Activated T-helper 2 cell treated with anti-CD3 and anti-CD28 coated beads, Interferon-gamma antibody, Interleukin-2, Interleukin-4, amounts not matched to agents 10 μg/mL and 5 μg/mL and 100 μg/mL, durations not matched to agents 14 hours and 24 hours and 36 hours (primary cell): ENCODE data around the gene PPP1R9A. TPM values are rescaled to one million over a fixed set of nuclear protein-coding genes. Genes with fewer than 3 reads are reported as not detected.

ENCODE experiments used
- DNase-seq: peaks from one replicate; pipeline ENCODE4 v3.0.0; 2021; ENCODE audit warnings: low spot score
- H3K27ac Mint-ChIP-seq: one replicate; pipeline ENCODE4 v1.8.0; 2021; ENCODE audit warnings: mixed read lengths
- H3K27me3 Mint-ChIP-seq: one replicate; pipeline ENCODE4 v1.8.0; 2021; ENCODE audit warnings: low read depth, mixed read lengths
- H3K36me3 Mint-ChIP-seq: one replicate; pipeline ENCODE4 v1.8.0; 2021; ENCODE audit warnings: low read depth, mixed read lengths
- H3K4me1 Mint-ChIP-seq: one replicate; pipeline ENCODE4 v1.8.0; 2021; ENCODE audit warnings: low read depth, mixed read lengths
- H3K4me3 Mint-ChIP-seq: one replicate; pipeline ENCODE4 v1.8.0; 2021; ENCODE audit warnings: low read depth, mild to moderate bottlenecking, moderate library complexity, mixed read lengths
- H3K9me3 Mint-ChIP-seq: one replicate; pipeline ENCODE4 v1.8.0; 2021; ENCODE audit warnings: mixed read lengths
- intact Hi-C: fragments of 100-400 bp; cut with micrococcal nuclease; formaldehyde crosslinking; loops from one replicate; pipeline ENCODE4 v1.15.1; 2023
- total RNA-seq: library from RNA; stranded (reverse); gene quantifications from 2 replicates; pipeline ENCODE4 v1.2.3, GENCODE V29; 2022

PPP1R9A gene
- total RNA-seq, 1 donor from 2014 or later = not detected

DNA sequence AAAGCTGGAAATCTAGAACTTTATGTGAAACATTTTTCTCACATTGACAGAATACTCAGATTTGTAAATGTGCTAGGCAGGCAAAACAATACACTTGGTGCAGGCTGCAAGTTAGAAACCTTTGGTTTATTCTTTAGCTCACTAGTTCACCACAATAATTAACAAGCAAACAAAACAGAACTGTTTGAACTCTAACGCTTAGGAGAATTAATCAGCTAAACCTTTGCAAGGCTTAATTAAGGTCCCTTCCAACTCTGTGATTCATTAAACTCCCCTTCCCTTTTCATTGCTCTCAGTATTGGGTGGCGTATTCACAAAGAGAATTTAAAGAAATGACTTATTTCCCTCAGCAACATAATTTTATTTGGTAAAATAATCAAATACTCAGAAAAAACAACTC, 317.9 kb downstream of the PPP1R9A start:
- Mint-ChIP-seq H3K4me1 (no peaks in the 10 kb centered on the region), H3K27me3 (no peaks in the 10 kb centered on the region), H3K4me3 (no peak overlapping the region), H3K9me3 (no peaks in the 10 kb centered on the region), H3K36me3 (no peaks in the 10 kb centered on the region), H3K27ac (no peak overlapping the region)
- intact Hi-C loops = no loop called here
- no peak for DNase-seq

DNA sequence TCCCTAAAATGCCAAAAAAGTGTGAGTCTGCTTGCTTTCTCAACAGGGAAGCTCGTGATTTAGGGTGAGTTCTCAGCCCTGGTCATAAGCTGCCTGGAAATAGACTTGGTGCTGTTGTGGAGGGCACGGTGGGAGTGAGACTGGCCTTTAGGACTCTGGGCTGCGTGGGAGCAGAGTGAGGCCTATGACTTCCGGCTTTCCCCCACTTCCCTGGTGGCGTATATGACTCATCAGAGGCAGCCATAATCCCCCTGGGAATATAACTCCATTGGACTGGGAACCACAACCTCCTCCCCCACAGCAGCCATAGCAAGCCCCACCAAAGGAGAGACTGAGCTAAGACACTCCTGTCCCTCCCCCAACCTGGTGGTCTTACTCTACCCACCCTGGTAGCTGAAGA, 321.9 kb downstream of the PPP1R9A start:
- Mint-ChIP-seq H3K36me3 (no peaks in the 10 kb centered on the region), H3K27me3 (no peaks in the 10 kb centered on the region), H3K9me3 (no peaks in the 10 kb centered on the region), H3K4me3 (no peak overlapping the region), H3K27ac (no peak overlapping the region), H3K4me1 (no peaks in the 10 kb centered on the region)
- intact Hi-C loops = no loop called here
- DNase-seq = no peak

DNA sequence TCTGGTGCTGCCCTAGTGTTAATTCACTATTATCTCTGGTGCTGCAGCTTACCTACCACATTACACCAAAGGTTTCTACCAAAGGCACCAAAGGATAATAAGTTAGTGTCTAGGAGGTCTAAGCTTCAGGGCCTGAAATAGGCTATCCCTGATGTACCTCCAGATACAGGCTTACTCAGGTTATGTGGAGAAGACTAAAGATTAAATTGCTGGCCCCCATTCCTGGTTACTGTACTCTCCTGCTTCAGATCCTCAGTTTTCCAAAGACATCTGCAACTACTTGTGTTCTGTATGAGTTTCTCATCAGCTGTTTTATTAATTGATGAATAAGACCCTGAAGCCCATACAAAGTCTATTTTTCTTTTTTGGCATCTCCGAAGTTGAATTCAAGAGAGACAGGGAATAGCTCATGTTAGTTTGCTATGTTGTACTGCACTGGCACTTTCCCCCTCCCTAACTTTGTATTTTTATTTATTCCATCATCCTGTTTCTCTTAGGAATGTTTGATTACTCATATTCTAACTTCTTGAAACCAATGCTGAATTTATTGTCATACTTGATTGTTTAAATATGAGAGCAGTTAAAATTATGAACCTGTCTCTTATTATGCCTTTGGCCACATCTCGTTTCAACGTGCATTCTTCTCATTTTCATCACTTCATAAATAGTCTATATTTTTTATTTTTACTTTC, 331.0 kb downstream of the PPP1R9A start:
- Mint-ChIP-seq H3K4me3 (no peak overlapping the region), H3K36me3 (no peaks in the 10 kb centered on the region), H3K27ac (no peak overlapping the region), H3K9me3 (no peaks in the 10 kb centered on the region), H3K27me3 (no peaks in the 10 kb centered on the region), H3K4me1 (no peaks in the 10 kb centered on the region)
- no peak for DNase-seq
- intact Hi-C loops = no loop called here

DNA sequence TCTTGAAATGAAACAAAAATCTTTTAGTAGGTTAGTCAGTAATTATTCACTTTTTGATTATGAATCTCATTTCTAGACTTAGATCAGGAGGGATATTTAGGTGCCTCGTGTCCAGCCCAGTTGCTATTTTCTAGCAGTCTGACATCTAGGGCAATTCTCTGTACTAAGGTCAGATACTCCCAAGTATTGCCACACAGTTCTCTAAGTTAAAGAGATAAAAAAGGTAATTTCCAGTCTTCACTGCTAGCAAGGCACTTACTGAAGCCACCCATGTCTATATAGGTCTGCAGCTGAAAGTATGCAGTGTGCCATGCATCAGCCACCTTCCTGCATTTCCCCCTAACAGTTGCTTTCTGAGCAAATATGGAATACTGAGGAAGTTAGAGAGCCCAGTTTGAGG, 333.5 kb downstream of the PPP1R9A start:
- no peak for DNase-seq
- Mint-ChIP-seq H3K36me3 (no peaks in the 10 kb centered on the region), H3K4me3 (no peak overlapping the region), H3K27ac (no peak overlapping the region), H3K4me1 (no peaks in the 10 kb centered on the region), H3K27me3 (no peaks in the 10 kb centered on the region), H3K9me3 (no peaks in the 10 kb centered on the region)
- intact Hi-C loops = no loop called here

DNA sequence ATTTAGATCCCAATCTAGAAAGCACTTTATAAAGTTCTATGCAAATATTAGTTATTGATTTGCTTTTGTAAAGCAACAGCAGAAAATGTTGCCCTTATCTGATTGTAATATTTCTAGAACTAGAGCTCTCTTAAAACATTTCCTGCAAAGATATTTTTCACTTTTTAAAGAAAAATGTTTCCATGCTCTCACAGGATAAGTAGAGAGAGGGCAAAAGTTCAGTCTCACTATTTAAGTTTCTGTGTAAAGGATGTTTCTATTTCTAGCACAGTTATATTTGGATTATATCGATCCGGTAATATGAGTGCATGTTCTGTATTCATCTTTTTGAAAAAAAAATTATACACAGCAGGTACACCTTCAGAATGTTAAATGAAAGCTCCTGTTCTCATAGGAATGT, 334.9 kb downstream of the PPP1R9A start:
- DNase-seq = no peak
- no peaks in the 10 kb centered on the region for H3K36me3 Mint-ChIP-seq
- no peak overlapping the region for H3K27ac Mint-ChIP-seq
- no peaks in the 10 kb centered on the region for H3K9me3 Mint-ChIP-seq
- no peak overlapping the region for H3K4me3 Mint-ChIP-seq
- intact Hi-C loops = no loop called here
- no peaks in the 10 kb centered on the region for H3K4me1 Mint-ChIP-seq
- H3K27me3 Mint-ChIP-seq = no peaks in the 10 kb centered on the region

DNA sequence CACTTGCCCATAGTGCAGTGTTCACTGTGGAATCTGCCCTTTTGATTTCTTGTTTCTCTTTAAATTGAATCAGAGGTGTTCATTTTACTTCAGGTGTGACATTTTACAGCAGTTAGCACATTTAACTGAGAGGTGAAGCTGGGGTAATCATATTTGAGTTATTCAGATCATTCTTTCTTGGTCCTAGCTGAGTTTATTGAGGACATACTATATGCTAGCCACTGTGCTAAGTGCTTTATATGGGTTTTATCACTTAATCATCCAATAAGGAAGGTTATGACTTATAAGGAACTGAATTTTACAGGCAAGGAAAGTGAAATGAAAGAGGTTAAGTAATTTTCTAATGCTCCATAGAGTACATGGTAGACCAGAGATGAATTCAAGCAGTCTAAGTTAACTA, 337.2 kb downstream of the PPP1R9A start:
- H3K4me1 Mint-ChIP-seq = no peaks in the 10 kb centered on the region
- H3K27me3 Mint-ChIP-seq = no peaks in the 10 kb centered on the region
- H3K27ac Mint-ChIP-seq = no peak overlapping the region
- DNase-seq = no peak
- H3K36me3 Mint-ChIP-seq = no peaks in the 10 kb centered on the region
- intact Hi-C loops = no loop called here
- H3K9me3 Mint-ChIP-seq = no peaks in the 10 kb centered on the region
- H3K4me3 Mint-ChIP-seq = no peak overlapping the region

DNA sequence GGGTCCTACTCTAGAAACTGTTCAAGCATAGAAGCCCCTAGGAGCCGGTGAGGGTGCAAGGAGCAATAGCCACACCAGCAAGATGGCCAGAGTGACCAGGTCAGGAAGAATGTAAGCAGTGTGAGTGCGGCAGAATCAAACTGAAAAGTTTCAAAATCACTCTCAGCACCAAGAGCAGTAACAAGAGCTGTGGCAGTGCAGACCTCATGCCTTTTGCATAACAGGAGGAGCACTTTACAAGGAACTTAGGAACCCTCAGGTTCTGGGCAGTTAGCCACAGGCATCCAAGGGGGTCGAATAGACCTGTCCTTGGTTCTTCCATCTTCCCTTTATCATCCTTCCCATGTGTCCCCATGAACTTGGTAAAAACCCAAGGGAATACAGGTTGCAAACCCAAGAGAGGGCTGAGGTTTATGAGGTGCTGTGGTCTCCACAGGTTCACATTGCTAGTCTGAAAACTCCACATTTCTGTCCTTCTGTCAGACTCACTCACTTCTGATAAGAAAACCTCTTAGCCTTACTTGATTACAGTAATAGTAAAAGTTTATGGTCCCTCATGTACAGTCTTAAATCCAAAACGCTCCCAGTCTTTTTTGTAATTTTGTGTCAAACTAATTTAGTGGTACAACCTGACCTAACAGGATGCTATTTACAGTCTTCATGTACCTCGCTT, 338.6 kb downstream of the PPP1R9A start:
- intact Hi-C loops = no loop called here
- H3K36me3 Mint-ChIP-seq = no peaks in the 10 kb centered on the region

DNA sequence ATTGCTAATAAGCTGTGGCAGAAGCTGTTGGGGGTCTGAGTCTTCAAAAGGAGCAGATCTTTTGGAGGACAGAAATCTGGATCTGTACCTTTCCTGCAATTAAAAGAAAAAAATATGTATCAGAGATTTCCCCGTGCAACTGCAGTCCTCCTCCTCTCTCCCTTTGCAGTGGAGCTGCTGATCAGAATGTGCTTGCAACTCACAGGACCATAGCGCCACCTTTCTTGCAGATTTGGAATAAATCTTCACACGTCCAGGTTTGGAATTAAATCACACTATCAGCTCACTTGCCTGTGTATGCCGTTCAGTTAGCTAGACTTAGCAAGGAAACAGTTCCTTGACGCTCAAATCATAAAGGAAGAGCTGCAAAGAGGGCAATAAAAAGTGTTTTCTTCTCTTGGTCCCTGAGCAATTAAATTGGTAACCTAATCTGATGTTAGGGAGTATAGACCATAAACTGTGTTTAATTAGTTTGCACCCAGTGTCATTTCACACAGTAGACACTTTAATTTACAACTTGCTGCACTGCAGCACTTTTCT, 339.5 kb downstream of the PPP1R9A start:
- no peak for DNase-seq
- intact Hi-C loops = no loop called here
- Mint-ChIP-seq H3K4me3 (no peak overlapping the region), H3K4me1 (no peaks in the 10 kb centered on the region), H3K27ac (no peak overlapping the region), H3K9me3 (no peaks in the 10 kb centered on the region), H3K27me3 (no peaks in the 10 kb centered on the region), H3K36me3 (no peaks in the 10 kb centered on the region)

More for the DNA sequence above, 338.6 kb downstream of the PPP1R9A start:
- H3K27ac Mint-ChIP-seq = no peak overlapping the region
- H3K9me3 Mint-ChIP-seq = no peaks in the 10 kb centered on the region
- H3K27me3 Mint-ChIP-seq = no peaks in the 10 kb centered on the region
- DNase-seq = no peak
- H3K4me3 Mint-ChIP-seq = no peak overlapping the region
- H3K4me1 Mint-ChIP-seq = no peaks in the 10 kb centered on the region

DNA sequence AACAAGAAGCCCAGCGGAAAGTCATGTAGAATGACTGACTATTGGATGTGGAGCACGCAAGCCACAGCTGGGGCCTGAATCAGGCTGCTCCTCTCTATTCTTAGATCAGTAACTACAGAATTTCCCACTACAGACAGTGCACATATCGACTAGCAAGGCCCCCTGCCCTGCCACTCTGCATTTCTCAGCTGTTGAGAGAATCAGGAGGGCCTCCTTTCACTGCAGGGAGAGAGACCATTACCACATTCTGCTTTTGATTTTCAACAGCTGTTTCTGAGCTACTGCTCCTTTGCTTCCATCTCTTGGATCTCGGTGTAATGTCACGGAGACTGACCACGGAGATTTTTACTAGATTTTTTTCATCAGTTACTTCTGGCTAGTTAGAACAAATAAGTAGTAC, 343.2 kb downstream of the PPP1R9A start:
- no peaks in the 10 kb centered on the region for H3K36me3 Mint-ChIP-seq
- H3K4me1 Mint-ChIP-seq = no peaks in the 10 kb centered on the region
- no peaks in the 10 kb centered on the region for H3K9me3 Mint-ChIP-seq
- H3K27me3 Mint-ChIP-seq = no peaks in the 10 kb centered on the region
- no peak overlapping the region for H3K27ac Mint-ChIP-seq
- no peak overlapping the region for H3K4me3 Mint-ChIP-seq
- intact Hi-C loops = no loop called here
- no peak for DNase-seq

DNA sequence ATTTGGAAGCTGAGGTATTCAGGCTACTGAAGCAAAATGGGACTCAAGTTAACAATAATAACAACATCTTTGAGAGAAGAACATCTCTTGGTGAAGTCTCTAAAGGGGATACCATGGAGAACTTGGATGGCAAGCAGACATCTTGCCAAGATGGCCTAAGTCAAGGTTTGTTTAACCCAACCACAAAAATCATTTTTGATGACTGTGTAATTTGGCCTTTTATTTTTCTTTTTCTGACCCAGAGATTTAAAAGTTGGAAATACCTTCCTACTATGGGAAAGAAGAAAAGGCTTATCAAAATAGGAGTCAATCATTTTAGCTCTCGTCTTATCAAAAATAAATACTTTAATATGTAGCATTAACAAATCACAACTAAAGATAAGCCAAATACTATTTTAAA, 344.6 kb downstream of the PPP1R9A start:
- H3K27me3 Mint-ChIP-seq = no peaks in the 10 kb centered on the region
- DNase-seq = no peak
- H3K36me3 Mint-ChIP-seq = no peaks in the 10 kb centered on the region
- no peaks in the 10 kb centered on the region for H3K9me3 Mint-ChIP-seq
- no peak overlapping the region for H3K4me3 Mint-ChIP-seq
- no peak overlapping the region for H3K27ac Mint-ChIP-seq
- no peaks in the 10 kb centered on the region for H3K4me1 Mint-ChIP-seq
- intact Hi-C loops = no loop called here

DNA sequence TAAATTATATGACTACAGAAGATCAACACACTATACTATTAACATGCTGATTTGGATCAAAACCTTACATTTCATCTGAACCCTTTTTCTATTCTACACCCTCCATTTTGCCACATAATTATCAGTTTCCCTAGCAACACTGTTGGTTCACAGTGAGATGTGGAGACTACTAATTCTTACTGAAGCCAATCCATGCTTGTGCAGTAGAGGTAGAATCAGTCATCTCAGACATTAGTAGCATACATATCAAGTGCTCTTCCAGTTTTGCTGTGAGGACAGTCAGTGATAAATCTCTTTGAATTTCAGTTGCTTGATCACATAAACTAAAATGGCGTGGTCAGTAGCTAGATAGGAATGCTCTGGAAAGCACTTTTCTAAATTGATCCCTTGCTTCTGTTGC, 346.6 kb downstream of the PPP1R9A start:
- H3K27ac Mint-ChIP-seq = no peak overlapping the region

DNA sequence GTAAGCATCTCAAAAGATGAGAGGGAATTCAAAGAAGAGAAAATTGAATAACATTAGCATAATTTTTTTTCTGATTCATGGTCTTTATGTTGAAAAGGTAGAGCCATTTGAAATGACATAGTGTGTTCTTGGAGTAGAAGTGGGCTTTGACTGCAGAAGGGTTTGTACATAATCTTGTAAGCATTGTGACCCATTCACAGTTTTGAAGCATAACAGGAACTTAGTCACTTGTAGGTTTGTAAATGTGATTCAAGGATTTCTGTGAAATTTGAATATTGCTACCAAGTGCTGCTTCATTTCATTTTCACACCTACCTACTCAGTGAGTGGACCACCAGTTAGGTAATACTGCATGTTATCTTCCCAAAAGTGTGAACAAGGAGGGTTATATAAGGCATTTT, 348.3 kb downstream of the PPP1R9A start:
- H3K27me3 Mint-ChIP-seq = no peaks in the 10 kb centered on the region
- no peaks in the 10 kb centered on the region for H3K9me3 Mint-ChIP-seq
- no peaks in the 10 kb centered on the region for H3K4me1 Mint-ChIP-seq
- H3K27ac Mint-ChIP-seq = no peak overlapping the region
- no peak overlapping the region for H3K4me3 Mint-ChIP-seq
- intact Hi-C loops = no loop called here
- no peak for DNase-seq
- H3K36me3 Mint-ChIP-seq = no peaks in the 10 kb centered on the region

More for the DNA sequence above, 346.6 kb downstream of the PPP1R9A start:
- no peaks in the 10 kb centered on the region for H3K36me3 Mint-ChIP-seq
- DNase-seq = no peak
- no peaks in the 10 kb centered on the region for H3K27me3 Mint-ChIP-seq
- intact Hi-C loops = no loop called here
- no peak overlapping the region for H3K4me3 Mint-ChIP-seq
- H3K9me3 Mint-ChIP-seq = no peaks in the 10 kb centered on the region
- H3K4me1 Mint-ChIP-seq = no peaks in the 10 kb centered on the region

DNA sequence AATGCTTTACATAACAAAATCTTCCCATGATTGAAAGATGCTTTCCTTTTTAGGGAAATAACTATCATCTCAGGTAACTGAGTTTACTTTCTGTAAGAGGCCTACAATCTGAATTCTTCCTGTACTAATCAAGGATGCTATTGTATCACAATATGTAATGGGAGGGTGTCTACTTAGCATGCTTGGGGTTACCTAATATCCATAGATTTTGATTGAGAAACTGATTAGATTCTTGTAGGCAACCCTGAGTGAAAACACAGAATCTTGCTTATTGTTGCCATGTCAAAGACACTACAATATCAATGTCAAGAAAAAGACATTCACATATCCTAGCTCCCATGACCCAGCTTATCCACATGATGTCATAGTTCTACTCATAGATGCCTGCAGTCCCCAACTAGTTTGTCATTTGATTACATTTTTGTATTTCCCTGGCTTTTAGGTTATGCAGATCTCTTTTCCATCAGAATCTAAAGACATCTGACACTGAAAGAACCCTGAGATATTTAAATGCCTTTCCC, 354.6 kb downstream of the PPP1R9A start:
- DNase-seq = no peak
- Mint-ChIP-seq H3K4me1 (no peaks in the 10 kb centered on the region), H3K27ac (no peak overlapping the region), H3K4me3 (no peak overlapping the region), H3K36me3 (no peaks in the 10 kb centered on the region), H3K27me3 (no peaks in the 10 kb centered on the region), H3K9me3 (no peaks in the 10 kb centered on the region)
- intact Hi-C loops = no loop called here
